Measurements from ENCODE around the gene USB1.

DNA sequence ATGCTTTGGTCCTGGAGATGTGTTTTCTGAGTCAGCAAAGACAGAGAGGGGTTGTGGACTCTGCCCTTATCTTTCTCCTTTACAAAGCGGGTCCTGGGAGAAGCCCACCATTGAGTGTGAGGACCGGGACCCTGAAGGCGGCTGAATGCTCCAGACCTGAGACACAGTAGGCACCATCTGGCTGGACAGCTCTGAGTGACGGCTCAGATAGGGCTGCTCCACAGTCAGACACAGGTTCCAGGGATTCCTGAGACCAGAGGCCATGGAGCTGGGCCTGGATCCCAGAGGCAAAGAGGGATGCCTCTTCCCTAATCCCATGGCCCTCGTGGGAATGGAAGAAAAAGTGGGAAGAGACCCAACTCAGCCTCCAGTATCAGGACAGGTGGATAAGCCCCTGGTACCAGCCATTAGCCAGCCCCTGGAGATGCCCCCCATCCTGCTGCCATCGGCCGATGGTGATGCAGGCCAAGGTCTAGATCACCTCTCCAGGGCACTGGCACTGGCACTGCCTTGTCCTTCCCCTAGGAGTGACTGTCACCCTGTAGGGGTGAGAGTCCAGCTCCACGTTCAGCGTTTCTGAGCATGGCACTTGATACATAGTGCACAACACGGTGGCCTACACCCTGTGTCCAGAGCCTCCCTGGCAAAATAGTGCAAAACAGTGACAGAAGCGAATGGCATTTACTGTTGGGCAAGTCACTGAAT lies 29.1 kb downstream of the USB1 start:
- TF ChIP-seq, protein P1, sequence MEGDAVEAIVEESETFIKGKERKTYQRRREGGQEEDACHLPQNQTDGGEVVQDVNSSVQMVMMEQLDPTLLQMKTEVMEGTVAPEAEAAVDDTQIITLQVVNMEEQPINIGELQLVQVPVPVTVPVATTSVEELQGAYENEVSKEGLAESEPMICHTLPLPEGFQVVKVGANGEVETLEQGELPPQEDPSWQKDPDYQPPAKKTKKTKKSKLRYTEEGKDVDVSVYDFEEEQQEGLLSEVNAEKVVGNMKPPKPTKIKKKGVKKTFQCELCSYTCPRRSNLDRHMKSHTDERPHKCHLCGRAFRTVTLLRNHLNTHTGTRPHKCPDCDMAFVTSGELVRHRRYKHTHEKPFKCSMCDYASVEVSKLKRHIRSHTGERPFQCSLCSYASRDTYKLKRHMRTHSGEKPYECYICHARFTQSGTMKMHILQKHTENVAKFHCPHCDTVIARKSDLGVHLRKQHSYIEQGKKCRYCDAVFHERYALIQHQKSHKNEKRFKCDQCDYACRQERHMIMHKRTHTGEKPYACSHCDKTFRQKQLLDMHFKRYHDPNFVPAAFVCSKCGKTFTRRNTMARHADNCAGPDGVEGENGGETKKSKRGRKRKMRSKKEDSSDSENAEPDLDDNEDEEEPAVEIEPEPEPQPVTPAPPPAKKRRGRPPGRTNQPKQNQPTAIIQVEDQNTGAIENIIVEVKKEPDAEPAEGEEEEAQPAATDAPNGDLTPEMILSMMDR (IDR thresholded peaks at IDR 0.05; ENCODE audit: insufficient read depth, low read depth, low read length): no peak
- TF ChIP-seq EZH2 (IDR thresholded peaks at IDR 0.05; ENCODE audit: insufficient read depth, low read length): no peak

All from astrocyte (in vitro differentiated cells and primary cell).